B cell (primary cell): ENCODE measurements around the gene SLC1A2. TPM values are rescaled to one million over a fixed set of nuclear protein-coding genes. Genes with fewer than 3 reads are reported as not detected.

ENCODE experiments used
- ATAC-seq: fragments of 200-7000 bp; cut with Tn5 transposase; one replicate; pipeline ENCODE4 v1.10.0; 2021; ENCODE audit warnings: low read depth, mild to moderate bottlenecking, moderate number of reproducible peaks, moderate library complexity
- CTCF ChIA-PET: fragments of 350-600 bp; sonication (Branson Sonifier 250); formaldehyde crosslinking; loops from one replicate; lab custom pipeline; 2021; ENCODE audit warnings: antibody characterized with exemption, inconsistent platforms; lab: Charles Lee
- POLR2A ChIA-PET: fragments of 350-600 bp; sonication (Branson Sonifier 250); formaldehyde crosslinking; loops from one replicate; lab custom pipeline; 2021; ENCODE audit warnings: antibody characterized with exemption; lab: Charles Lee
- DNase-seq: peaks from one replicate; pipeline ENCODE4 v3.0.0; 2013
- H2AFZ ChIP-seq: 2 replicates; pipeline ENCODE4 v1.6.1; 2012; ENCODE audit warnings: mild to moderate bottlenecking, low read depth, low read length; ENCODE audit not compliant: insufficient read depth, poor library complexity, severe bottlenecking
- H3K27ac ChIP-seq, 2 donors: 1 replicate in 1 of 2; 2 replicates in 1 of 2; pipeline ENCODE4 v1.5.1; 2012 to 2013; ENCODE audit warnings: low read length in 2 of 2, mild to moderate bottlenecking in 2 of 2, moderate library complexity in 1 of 2
- H3K27me3 ChIP-seq, 4 experiments: fragments of 200-600 bp in 1 of 4; sonication (generic) in 1 of 4; replicated peaks in 1 of 4; 1 replicate in 2 of 4; 2 replicates in 2 of 4; pipeline versions ENCODE4 v1.6.1 to v1.7.0; 2013 to 2016; ENCODE audit warnings: low read length in 3 of 4, mild to moderate bottlenecking in 2 of 4, mixed read lengths in 1 of 4, moderate library complexity in 1 of 4; ENCODE audit not compliant: insufficient read depth in 4 of 4, control insufficient read depth in 3 of 4; ENCODE audit errors: control extremely low read depth in 1 of 4
- H3K36me3 ChIP-seq, 2 experiments: replicated peaks in 1 of 2; 1 replicate in 1 of 2; 2 replicates in 1 of 2; pipeline versions ENCODE4 v1.6.1 to v1.7.1; 2013; ENCODE audit warnings: low read length in 1 of 2; ENCODE audit not compliant: insufficient read depth in 2 of 2, control insufficient read depth in 1 of 2; ENCODE audit errors: control extremely low read depth in 1 of 2, extremely low read depth in 1 of 2
- H3K4me1 ChIP-seq, 2 donors: fragments of 200-600 bp in 1 of 2; sonication (generic) in 1 of 2; 1 replicate in 1 of 2; 2 replicates in 1 of 2; pipeline versions ENCODE4 v1.5.1 to v1.6.1; 2013 to 2017; ENCODE audit warnings: low read length in 2 of 2; ENCODE audit not compliant: control insufficient read depth in 2 of 2, insufficient read depth in 2 of 2
- H3K4me2 ChIP-seq: replicated peaks from 2 replicates; pipeline ENCODE3; 2012; ENCODE audit warnings: mild to moderate bottlenecking, low read depth, low read length; ENCODE audit not compliant: poor library complexity, severe bottlenecking
- H3K4me3 ChIP-seq, 5 experiments: fragments of 200-600 bp in 1 of 5; sonication (generic) in 1 of 5; 1 replicate in 3 of 5; 2 replicates in 2 of 5; pipeline versions ENCODE4 v1.5.1 to v1.7.0; 2011 to 2016; ENCODE audit warnings: low read length in 4 of 5, mild to moderate bottlenecking in 4 of 5, low read depth in 2 of 5, control low read depth in 1 of 5, moderate library complexity in 1 of 5; ENCODE audit not compliant: insufficient read depth in 1 of 5; ENCODE audit errors: control extremely low read depth in 1 of 5, extremely low read depth in 1 of 5
- H3K79me2 ChIP-seq: fragments of 200-600 bp; sonication (generic); one replicate; pipeline ENCODE4 v1.6.0; 2016; ENCODE audit warnings: low read length; ENCODE audit not compliant: control insufficient read depth, insufficient read depth
- H3K9ac ChIP-seq: fragments of 200-600 bp; sonication (generic); 2 replicates; pipeline ENCODE4 v1.6.1; 2017; ENCODE audit warnings: mild to moderate bottlenecking, low read length, moderate library complexity
- H3K9me3 ChIP-seq, 3 donors: one replicate each; pipeline versions ENCODE4 v1.6.1 to v1.7.1; 2013; ENCODE audit warnings: low read length in 2 of 3; ENCODE audit not compliant: control insufficient read depth in 2 of 3, insufficient read depth in 1 of 3; ENCODE audit errors: control extremely low read depth in 1 of 3
- H4K20me1 ChIP-seq: 2 replicates; pipeline ENCODE4 v1.6.0; 2012; ENCODE audit warnings: mild to moderate bottlenecking, low read length; ENCODE audit not compliant: insufficient read depth, control insufficient read depth, poor library complexity, severe bottlenecking
- H3K27ac Mint-ChIP-seq: one replicate; pipeline ENCODE4 v1.8.0; 2021; ENCODE audit warnings: mixed read lengths
- H3K27me3 Mint-ChIP-seq: one replicate; pipeline ENCODE4 v1.8.0; 2021; ENCODE audit warnings: mixed read lengths
- H3K4me1 Mint-ChIP-seq: one replicate; pipeline ENCODE4 v1.8.0; 2021; ENCODE audit warnings: mixed read lengths
- H3K4me3 Mint-ChIP-seq: one replicate; pipeline ENCODE4 v1.8.0; 2021; ENCODE audit warnings: mixed read lengths
- H3K9me3 Mint-ChIP-seq: one replicate; pipeline ENCODE4 v1.8.0; 2022; ENCODE audit warnings: mixed read lengths; ENCODE audit not compliant: insufficient read depth
- CTCF ChIP-seq: fragments of 200-600 bp; IDR thresholded peaks from one replicate; pipeline ENCODE4 v1.8.0; 2022; ENCODE audit warnings: antibody characterized with exemption, mild to moderate bottlenecking
- EZH2 ChIP-seq: IDR thresholded peaks from 2 replicates; pipeline ENCODE4 v1.6.1; 2012; ENCODE audit warnings: borderline replicate concordance, low read depth, mild to moderate bottlenecking, moderate library complexity, low read length; ENCODE audit not compliant: insufficient read depth, poor library complexity, severe bottlenecking
- WGBS: methylation state at CpG from one replicate; pipeline ENCODE4 v1.1.5; 2013; ENCODE audit warnings: missing lambda C conversion rate; ENCODE audit not compliant: insufficient coverage; 5-methylcytosine and 5-hydroxymethylcytosine counted together
- intact Hi-C: fragments of 100-400 bp; cut with micrococcal nuclease; formaldehyde crosslinking; loops from one replicate; pipeline ENCODE4 v1.10.0; 2022
- polyA plus RNA-seq: library from polyadenylated mRNA; depleted of rRNA; stranded (reverse); fragments of >200 nt; gene quantifications from 2 replicates; pipeline ENCODE4 v1.2.3, GENCODE V29; 2012
- total RNA-seq, 2 donors: library from RNA; stranded (reverse); fragments of 120-200 nt in 1 of 2; gene quantifications; 1 replicate in 1 of 2; 2 replicates in 1 of 2; pipeline versions ENCODE4 v1.2.3 to v1.2.4, GENCODE V29; 2013 to 2022

Gene SLC1A2
- total and polyA plus RNA-seq, 2 donors (not counting 1 experiment from before 2014, with no cell fraction given): not detected

- Histone ChIP-seq H3K27ac (no peak overlapping the region), H3K9ac (no peak overlapping the region), H3K9me3 (no peaks in the 10 kb centered on the region), H3K4me3 (no peak overlapping the region), H3K27me3 (no peaks in the 10 kb centered on the region), H3K4me1 (no peaks in the 10 kb centered on the region), H3K79me2 (no peaks in the 10 kb centered on the region), H2AFZ (no peak overlapping the region), H3K36me3 (no peaks in the 10 kb centered on the region), H4K20me1 (no peaks in the 10 kb centered on the region), H3K4me2 (no peak overlapping the region)
- CTCF ChIA-PET: no interaction called here
- no CpG with 5 or more reads among the region's 2 CpGs for WGBS
- ATAC-seq (no peak), DNase-seq (no peak)
- H3K27me3 Mint-ChIP-seq: peaks cover 2% of the 10 kb centered on the region
- H3K4me1 Mint-ChIP-seq: no peaks in the 10 kb centered on the region
- intact Hi-C loops: no loop called here
- no peak for TF ChIP-seq EZH2
- no peak for TF ChIP-seq CTCF
- H3K9me3 Mint-ChIP-seq: no peaks in the 10 kb centered on the region
- H3K27ac Mint-ChIP-seq: no peak overlapping the region
- no peak overlapping the region for H3K4me3 Mint-ChIP-seq
- POLR2A ChIA-PET: no interaction called here
Measured at GRCh38 chr11:35243774-35244173, 175.6 kb downstream of the SLC1A2 start.

DNA sequence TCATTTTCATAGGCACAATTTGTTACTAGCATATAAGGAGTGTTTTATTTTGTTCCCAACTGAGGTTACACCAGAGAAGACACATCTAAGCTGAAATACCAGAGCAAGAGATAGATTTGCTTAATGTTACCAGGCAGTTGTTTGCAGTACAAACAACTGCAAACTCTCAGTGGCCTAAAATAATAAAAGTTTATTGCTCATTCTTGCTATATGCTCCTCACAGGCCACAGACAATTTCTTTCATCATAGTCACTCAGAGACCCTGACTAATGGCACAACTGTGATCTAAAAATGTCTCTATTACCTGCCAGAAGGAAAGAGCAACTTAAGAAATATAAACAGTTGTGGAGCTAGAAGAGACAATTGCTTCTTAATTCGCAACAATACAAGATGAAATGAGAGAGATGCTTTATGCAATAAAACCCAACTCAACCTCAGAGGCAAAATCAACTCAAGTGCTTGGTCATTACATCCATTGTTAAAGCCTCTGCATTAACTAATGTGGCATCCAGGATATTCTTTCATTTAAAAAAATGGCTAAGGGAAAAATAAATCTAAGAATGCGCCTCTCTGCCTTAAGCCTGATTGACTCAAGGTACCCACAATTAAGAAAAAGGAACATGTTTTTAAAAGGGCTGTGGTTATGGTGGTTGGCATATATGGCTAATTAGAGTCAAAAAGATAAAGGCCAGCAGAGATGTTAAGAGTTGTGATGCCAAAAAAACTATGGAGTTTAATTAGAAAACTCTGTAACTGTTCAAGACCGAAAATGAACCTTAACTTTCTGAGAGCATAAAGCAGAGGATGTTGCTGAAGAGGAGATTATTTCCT, 176.7 kb downstream of the SLC1A2 start:
- CTCF ChIA-PET: interaction anchor here (7.8 to 10.1 kb wide), 2 partner anchors 148 to 316 kb away, joined by 64 to 73 read pairs; no protein-coding TSS in a partner anchor
- POLR2A ChIA-PET: no interaction called here
- no peak for ATAC-seq
- H2AFZ ChIP-seq: no peak overlapping the region
- H3K4me1 ChIP-seq: peaks cover 6 to 8% of the 10 kb centered on the region in 2 donors
- Mint-ChIP-seq H3K4me1 (peaks cover 6% of the 10 kb centered on the region), H3K27ac (no peak overlapping the region), H3K9me3 (no peaks in the 10 kb centered on the region), H3K4me3 (no peak overlapping the region), H3K27me3 (peaks cover 2% of the 10 kb centered on the region)
- no peaks in the 10 kb centered on the region for H3K79me2 ChIP-seq
- H3K27me3 ChIP-seq: no peaks in the 10 kb centered on the region
- no peaks in the 10 kb centered on the region for H4K20me1 ChIP-seq
- TF ChIP-seq EZH2: no peak
- no peaks in the 10 kb centered on the region for H3K9me3 ChIP-seq
- no peak overlapping the region for H3K9ac ChIP-seq
- no peak overlapping the region for H3K4me2 ChIP-seq
- no peaks in the 10 kb centered on the region for H3K36me3 ChIP-seq
- DNase-seq: no peak
- no peak overlapping the region for H3K27ac ChIP-seq
- WGBS: no CpG with 5 or more reads among the region's 3 CpGs
- H3K4me3 ChIP-seq: no peak overlapping the region
- intact Hi-C loops: no loop called here
